ENCODE data around the gene FTO.
"Not testable (repeated sequence)": the region's sequence is repeated elsewhere in the genome, so short reads cannot be mapped to it uniquely, and the experiment has no call there.

Gene FTO

GRCh38 chr16:54173490-54173889 is 469.5 kb downstream of the FTO start:
- no peak for DNase-seq (ENCODE audit: low read depth in 1 of 2, low spot score in 1 of 2)

GRCh38 chr16:54174201-54174600 is 470.2 kb downstream of the FTO start:
- no peak for DNase-seq (ENCODE audit: low read depth in 1 of 2, low spot score in 1 of 2)

- DNase-seq (ENCODE audit: low read depth in 1 of 2, low spot score in 1 of 2), result no peak
Observed at GRCh38 chr16:54174750-54175149, 470.8 kb downstream of the FTO start.

- DNase-seq (ENCODE audit: low read depth in 1 of 2, low spot score in 1 of 2), result no peak
Observed at GRCh38 chr16:54175169-54175551, 471.2 kb downstream of the FTO start.

- DNase-seq (ENCODE audit: low read depth in 1 of 2, low spot score in 1 of 2), result no peak
Observed at GRCh38 chr16:54175552-54176375, 471.8 kb downstream of the FTO start.

GRCh38 chr16:54176376-54176901 is 472.5 kb downstream of the FTO start:
- DNase-seq (ENCODE audit: low read depth in 1 of 2, low spot score in 1 of 2), result no peak

GRCh38 chr16:54177052-54177861 is 473.3 kb downstream of the FTO start:
- no peak for DNase-seq (ENCODE audit: low read depth in 1 of 2, low spot score in 1 of 2)

GRCh38 chr16:54177862-54178477 is 474.0 kb downstream of the FTO start:
- no peak for DNase-seq (ENCODE audit: low read depth in 1 of 2, low spot score in 1 of 2)

- no peak for DNase-seq (ENCODE audit: low read depth in 1 of 2, low spot score in 1 of 2)
Observed at GRCh38 chr16:54178478-54178976, 474.6 kb downstream of the FTO start.

GRCh38 chr16:54180421-54181359 is 476.7 kb downstream of the FTO start:
- no peak for DNase-seq (ENCODE audit: low read depth in 1 of 2, low spot score in 1 of 2)

GRCh38 chr16:54181683-54182329 is 477.9 kb downstream of the FTO start:
- not testable (repeated sequence) for DNase-seq (ENCODE audit: low read depth in 1 of 2, low spot score in 1 of 2)

- DNase-seq (ENCODE audit: low read depth in 1 of 2, low spot score in 1 of 2), result no peak
Observed at GRCh38 chr16:54185045-54185444, 481.1 kb downstream of the FTO start.

GRCh38 chr16:54191163-54191562 is 487.2 kb downstream of the FTO start:
- DNase-seq (ENCODE audit: low read depth in 1 of 2, low spot score in 1 of 2), result no peak

- DNase-seq (ENCODE audit: low read depth in 1 of 2, low spot score in 1 of 2), result no peak
Observed at GRCh38 chr16:54191592-54191991, 487.6 kb downstream of the FTO start.

- DNase-seq (ENCODE audit: low read depth in 1 of 2, low spot score in 1 of 2), result no peak
Observed at GRCh38 chr16:54193013-54193664, 489.2 kb downstream of the FTO start.

- no peak for DNase-seq (ENCODE audit: low read depth in 1 of 2, low spot score in 1 of 2)
Observed at GRCh38 chr16:54193665-54194333, 489.8 kb downstream of the FTO start.

- DNase-seq (ENCODE audit: low read depth in 1 of 2, low spot score in 1 of 2), result no peak
Observed at GRCh38 chr16:54194334-54194743, 490.4 kb downstream of the FTO start.

- no peak for DNase-seq (ENCODE audit: low read depth in 1 of 2, low spot score in 1 of 2)
Observed at GRCh38 chr16:54197758-54198157, 493.8 kb downstream of the FTO start.
